Cardiac septum (tissue), 1 donor: ENCODE results near the gene UQCC5. TPM values are rescaled to one million over a fixed set of nuclear protein-coding genes. Genes with fewer than 3 reads are reported as not detected.
"Not testable (repeated sequence)": the region's sequence is repeated elsewhere in the genome, so short reads cannot be mapped to it uniquely, and the experiment has no call there.

Experiments
- DNase-seq: peaks from one replicate; pipeline ENCODE4 v3.0.0-alpha.2; 2020; ENCODE audit warnings: low spot score
- intact Hi-C: fragments of 100-400 bp; cut with DNase I; formaldehyde crosslinking; loops from one replicate; pipeline ENCODE4 v1.14.0; 2022
- total RNA-seq: library from RNA; stranded (reverse); fragmentation: NEBNext Ultra II Directional; extraction: Animal tissue kit (Norgen Biotek cat#: 25700); gene quantifications from one replicate; pipeline ENCODE4 v1.2.1, GENCODE V29; 2021
- donor health status: DM: no; HTN: no; CAD: no.

UQCC5 gene
- total RNA-seq, 1 donor from 2014 or later, result 52.9 TPM

DNA sequence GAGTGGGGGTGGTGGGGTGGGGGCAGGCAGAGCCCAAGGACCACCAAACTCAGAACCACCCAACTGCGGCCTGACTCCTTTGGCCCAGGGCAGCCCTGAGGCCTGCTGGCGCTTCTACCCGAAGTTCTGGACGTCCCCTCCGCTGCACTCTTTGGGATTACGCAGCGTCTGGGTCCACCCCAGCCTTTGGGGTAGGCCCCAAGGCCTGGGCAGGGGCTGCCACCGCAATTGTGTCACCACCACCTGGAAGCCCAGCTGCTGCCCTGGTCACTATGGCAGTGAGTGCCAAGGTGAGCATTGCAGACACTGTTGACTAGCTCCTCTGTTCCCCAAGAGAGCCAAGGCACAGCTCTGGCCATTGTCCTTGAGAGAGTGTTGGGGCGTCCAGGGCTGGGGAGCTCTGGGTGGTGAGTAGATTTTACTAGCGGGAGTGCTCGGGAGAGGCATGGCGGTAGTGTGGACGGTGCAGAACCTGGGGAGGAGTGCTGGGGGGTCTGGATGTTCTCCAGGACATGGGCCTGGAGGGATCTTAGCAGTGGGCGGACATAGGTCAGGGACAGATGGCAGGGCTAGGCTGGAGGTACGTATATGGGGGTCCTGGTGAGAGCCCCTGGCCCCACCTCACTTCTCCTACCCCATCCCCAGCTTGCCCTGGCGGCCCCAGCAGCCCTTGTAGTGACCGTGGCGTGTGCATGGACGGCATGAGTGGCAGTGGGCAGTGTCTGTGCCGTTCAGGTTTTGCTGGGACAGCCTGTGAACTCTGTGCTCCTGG lies 15.5 kb upstream of the UQCC5 start:
- intact Hi-C loops, result no loop called here
- no peak for DNase-seq

DNA sequence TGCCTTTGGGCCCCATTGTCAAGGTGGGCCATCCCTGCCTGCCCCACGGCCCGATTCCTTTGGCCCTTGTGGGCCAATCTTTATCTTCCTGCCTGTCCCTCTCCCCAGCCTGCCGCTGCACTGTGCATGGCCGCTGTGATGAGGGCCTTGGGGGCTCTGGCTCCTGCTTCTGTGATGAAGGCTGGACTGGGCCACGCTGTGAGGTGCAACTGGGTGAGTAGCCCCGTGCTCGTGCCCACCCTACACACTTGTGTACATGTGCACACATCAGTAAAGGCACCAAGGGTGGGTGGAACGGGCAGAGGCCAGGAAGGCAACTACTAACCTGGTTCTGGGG lies 14.9 kb upstream of the UQCC5 start:
- intact Hi-C loops, result no loop called here
- no peak for DNase-seq

DNA sequence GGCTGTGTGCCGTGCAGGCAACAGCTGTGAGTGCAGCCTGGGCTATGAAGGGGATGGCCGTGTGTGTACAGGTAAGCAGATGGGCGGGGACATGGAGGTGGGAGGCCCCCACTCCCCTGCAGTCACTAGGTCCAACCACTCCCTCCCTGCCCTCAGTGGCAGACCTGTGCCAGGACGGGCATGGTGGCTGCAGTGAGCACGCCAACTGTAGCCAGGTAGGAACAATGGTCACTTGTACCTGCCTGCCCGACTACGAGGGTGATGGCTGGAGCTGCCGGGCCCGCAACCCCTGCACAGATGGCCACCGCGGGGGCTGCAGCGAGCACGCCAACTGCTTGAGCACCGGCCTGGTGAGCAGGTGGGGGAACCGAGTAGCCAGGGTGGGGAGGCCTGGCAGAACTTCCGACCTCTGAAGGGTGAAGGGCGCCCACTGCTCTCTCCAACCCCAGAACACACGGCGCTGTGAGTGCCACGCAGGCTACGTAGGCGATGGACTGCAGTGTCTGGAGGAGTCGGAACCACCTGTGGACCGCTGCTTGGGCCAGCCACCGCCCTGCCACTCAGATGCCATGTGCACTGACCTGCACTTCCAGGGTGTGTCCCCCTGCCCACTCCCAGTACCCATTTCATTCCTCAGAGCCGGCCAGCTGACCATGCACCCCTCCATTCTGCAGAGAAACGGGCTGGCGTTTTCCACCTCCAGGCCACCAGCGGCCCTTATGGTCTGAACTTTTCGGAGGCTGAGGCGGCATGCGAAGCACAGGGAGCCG lies 14.3 kb upstream of the UQCC5 start:
- DNase-seq, result peak; percentile 67
- intact Hi-C loops, result no loop called here

DNA sequence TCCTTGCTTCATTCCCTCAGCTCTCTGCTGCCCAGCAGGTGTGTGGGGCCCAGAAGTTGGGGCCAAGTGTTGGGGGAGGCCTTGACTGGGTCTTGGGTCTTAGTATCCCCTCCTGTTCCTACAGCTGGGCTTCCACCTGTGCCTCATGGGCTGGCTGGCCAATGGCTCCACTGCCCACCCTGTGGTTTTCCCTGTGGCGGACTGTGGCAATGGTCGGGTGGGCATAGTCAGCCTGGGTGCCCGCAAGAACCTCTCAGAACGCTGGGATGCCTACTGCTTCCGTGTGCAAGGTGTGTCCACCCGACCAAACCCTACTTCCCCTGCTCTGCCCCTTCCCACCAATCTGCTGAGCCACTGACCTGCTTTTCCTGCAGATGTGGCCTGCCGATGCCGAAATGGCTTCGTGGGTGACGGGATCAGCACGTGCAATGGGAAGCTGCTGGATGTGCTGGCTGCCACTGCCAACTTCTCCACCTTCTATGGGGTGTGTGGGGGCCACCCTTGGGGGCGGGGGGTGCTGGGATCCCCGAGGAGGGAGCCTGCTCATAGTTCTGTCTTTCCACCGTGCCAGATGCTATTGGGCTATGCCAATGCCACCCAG lies 13.7 kb upstream of the UQCC5 start:
- intact Hi-C loops, result no loop called here
- peak; percentile 73 for DNase-seq

DNA sequence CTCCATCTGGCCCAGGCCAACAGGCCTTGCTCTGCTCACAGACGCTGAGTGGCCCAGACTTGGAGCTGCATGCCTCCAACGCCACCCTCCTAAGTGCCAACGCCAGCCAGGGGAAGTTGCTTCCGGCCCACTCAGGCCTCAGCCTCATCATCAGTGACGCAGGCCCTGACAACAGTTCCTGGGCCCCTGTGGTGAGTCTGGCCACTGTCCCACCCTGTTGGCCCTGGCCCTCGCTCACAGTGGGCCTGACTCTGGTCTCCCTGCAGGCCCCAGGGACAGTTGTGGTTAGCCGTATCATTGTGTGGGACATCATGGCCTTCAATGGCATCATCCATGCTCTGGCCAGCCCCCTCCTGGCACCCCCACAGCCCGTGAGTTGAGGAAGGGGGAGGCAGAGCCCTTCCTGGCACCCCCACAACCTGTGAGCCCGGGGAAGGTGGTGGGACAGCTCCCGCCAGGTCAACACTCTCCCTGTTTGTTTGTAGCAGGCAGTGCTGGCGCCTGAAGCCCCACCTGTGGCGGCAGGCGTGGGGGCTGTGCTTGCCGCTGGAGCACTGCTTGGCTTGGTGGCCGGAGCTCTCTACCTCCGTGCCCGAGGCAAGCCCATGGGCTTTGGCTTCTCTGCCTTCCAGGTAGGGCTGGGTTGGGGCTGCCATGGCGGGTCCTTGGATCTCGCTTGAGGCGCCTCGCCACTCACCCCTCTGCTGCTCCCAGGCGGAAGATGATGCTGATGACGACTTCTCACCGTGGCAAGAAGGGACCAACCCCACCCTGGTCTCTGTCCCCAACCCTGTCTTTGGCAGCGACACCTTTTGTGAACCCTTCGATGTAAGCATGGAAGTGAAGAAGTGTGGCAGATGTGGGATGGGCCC lies 12.8 kb upstream of the UQCC5 start:
- intact Hi-C loops, result no loop called here
- peak; percentile 70 for DNase-seq

DNA sequence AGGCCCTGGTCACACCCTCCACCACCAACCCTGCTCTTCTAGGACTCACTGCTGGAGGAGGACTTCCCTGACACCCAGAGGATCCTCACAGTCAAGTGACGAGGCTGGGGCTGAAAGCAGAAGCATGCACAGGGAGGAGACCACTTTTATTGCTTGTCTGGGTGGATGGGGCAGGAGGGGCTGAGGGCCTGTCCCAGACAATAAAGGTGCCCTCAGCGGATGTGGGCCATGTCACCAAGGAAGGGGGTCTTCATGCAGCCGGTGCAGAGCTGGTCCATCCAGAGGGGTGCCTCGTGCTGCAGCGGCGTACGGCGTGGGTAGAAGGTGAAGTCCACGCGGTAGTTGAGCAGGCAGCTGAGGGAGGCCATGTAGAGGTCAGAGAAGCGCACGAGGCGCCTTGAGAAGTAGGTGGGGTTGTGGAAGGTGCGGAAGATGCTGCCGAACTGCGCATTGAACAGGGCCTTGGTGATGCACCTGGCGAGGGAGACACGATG lies 12.1 kb upstream of the UQCC5 start:
- DNase-seq, result peak; percentile 74
- intact Hi-C loops, result no loop called here

DNA sequence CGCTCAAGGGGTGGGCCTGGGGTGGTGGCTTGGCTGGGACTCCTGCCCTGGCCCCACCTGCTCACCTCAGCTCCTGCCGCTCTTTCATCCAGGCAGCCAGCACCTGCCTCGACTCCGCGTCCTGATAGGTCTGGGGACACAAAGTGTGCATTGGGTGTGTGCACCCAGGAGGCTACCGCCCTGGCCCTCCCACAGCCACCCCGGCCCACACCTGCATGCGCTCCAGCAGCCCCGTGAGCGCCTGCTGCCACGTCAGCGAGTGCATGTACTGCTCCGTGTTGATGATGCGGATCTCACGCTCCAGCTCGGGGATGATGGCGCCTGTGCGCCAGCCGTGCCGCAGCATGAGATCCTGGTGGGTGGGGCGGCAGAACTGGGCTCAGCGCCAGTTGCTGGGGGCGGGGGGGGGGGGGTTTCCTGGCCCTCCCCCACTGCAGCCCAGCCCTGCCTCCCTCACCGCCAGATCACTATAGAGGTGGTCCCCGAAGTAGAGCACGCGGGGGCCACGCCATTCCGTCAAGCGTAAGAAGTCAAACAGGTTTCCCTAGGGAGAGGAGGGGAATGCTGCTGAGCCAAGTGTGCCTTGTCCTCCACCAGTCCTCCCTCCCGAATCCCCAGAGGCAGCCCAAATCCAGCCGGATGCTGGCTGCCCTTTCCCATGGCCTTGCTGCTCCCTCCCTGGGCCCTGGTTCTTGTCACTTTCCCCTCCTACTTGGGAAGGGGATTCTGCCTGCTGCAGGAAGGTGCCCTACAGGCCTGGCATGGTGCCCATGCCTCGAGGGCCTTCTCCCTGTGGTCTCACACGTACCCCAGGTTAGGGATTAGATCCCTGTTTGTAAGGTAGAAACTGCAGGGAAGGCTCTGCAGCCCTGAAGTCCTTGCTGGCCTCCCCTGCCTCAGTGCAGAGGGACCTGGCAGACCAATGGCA lies 11.4 kb upstream of the UQCC5 start:
- DNase-seq, result peak; percentile 86
- intact Hi-C loops, result no loop called here

DNA sequence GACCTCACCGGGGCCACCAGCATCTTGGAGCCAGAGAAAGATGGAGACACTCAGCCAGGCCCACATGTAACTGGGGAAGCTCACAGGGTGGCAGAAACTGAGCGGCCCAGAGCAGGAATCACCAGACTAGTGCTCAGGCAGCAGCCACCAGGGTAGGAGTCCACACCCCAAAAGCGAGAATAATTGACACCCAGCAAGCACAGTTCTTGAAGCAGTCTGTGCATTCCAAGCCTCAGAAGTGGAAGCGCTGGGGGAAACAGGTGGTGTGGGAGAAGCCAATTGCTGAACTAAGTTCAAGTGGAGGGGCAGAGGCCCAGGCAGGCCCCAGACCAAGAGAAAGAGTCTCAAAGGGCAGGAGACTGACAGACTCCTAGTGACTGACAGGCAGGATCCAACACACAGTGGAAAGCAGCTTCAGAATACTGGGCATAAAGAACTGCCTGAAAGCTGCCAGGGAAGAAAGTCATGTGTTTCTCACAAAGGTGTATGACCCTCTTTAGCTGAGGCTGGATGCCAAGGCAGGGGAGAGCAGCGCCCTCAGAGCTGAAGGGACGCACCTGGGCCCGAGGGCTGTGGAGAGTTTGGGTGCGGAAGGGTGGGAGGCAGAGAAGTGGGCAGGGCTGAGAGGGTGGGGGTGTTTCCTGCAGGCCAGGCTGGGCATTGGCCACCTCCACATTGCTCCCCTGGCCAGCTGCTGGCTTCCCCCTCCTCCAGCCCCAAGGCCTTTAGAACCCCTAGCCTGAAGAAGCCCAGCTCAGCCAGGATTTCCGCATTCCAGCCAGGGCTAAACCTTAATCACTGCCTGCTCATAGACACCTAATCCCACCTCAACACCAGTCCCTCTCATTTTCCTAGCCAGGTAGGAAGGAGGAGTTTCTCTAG lies 10.5 kb upstream of the UQCC5 start:
- intact Hi-C loops, result no loop called here
- DNase-seq, result peak; percentile 72

DNA sequence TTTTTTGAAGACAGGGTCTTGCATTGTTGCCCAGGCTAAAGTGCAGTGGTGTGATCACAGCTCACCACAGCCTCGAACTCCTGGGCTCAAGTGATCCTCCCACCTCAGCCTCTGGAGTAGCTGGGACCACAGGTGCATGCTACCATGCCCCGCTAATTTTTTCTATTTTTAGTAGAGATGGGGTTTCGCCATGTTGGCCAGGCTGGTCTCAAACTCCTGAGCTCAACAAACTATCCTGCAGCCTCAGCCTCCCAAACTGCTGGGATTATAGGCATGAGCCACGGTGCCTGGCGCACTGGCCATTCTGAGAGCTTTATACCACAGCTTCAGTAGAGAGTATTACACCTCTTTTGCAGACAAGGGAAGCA lies 9.8 kb upstream of the UQCC5 start:
- intact Hi-C loops, result not testable (repeated sequence)

DNA sequence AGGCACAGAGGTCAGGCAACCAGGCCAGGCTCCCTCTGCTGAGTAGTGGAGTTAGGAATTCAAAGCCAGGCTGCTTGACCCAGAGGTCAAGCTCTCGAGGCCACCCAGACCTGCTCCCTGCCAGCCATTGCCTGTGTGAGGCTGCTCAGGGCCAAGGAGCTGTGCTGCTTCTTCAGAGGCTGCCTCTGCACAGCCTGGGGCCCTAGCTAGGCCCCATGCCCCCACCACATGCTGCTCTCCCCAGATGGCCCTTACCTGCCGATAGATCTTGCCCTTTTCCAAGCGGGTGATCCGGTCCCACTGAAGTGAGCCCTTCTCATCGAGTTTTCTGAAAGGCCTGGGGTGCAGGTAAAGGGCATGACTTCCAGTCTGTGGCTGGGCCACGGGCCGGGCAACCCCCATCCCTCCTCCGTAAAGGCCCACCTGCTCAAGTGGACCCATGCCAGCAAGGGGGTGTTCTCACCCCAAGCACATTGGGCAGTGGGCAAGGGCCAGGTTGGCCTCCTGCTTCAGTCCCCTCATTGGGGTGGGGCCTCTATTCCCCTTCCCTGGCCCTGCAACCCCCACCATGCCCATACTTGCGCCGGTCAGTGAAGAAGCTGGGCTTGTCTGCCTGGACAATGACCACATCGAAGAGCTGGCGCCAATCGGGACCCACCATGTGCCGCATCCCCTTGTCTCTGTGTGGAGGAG lies 9.2 kb upstream of the UQCC5 start:
- intact Hi-C loops, result no loop called here
- DNase-seq, result peak; percentile 67

More for the DNA sequence above, 9.8 kb upstream of the UQCC5 start:
- not testable (repeated sequence) for DNase-seq

DNA sequence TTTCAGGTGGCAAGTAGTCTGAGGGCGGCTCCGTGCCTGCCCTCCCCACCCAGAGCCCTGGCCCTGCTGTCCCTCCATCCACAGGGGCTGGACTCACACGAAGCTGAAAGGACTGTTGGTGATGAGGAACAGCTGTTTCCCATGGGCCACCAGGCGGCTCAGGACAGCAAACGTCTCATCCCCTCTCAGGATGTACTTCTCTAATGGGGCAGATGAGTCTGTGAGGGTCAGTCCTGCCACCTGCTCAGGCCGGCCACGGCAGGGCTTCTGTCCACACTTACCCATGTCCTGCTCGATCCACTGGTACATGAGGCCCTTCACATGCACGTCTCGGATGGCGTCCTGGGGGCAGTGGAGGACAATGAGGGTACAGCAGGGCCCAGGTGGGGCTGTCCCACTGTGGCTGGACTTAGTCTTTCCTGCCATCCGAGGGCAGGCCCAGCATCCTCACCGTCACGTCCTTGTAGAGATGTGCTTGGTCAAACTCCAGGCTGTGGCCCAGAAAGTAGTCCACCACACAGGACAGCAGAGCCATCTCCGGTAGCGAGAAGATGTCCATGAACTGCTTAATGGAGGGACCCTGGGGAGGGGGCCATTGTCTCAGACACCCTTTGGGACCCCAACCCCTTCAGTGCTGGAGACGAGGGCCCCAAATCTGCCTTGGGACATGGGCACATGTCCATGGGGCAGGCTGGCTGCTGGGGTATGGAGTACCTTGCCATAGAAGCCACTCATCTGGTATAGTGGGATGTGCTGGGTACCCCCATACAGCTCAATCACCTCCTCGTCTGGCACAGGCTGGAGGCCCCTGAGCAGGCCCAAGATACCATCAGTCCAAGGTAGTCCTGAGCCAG lies 8.4 kb upstream of the UQCC5 start:
- DNase-seq, result peak; percentile 73
- intact Hi-C loops, result no loop called here

DNA sequence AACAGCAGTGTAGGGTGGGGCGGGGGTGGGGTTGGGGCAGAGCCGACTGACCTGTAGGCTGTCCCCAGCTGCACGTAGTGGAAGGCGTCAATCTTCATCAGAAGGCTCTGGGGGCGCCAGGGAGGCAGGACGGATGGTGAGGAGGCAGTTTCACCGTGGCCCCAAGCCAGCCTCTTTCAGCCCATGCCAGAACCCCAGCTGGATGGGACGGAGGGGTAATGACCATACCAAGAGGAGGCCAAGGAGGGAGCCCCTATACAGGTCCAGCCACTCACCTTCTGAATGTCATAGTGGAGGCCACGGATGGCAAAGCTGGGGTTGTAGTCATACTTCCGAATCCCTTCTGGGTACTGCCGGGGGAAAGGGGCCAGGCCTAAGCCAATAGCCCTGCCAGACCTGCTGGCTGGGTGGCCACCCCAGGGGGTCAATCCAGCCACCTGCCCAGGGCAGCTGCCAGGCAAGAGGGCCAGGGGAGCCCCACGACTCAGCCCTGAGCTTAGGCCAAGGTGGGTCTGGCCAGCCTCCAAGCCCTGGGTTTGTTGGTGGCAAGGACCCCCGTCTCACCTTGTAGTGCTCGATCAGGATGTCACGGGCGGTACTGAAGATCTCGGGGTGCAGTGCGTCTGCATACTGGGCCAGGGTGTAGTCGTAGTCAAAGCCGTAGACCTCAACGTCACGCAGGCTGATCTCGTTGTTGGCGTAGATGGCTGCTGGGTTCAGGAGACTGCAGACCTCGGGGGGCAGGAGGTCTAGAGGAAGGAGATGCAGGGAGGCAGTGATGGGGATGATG lies 7.6 kb upstream of the UQCC5 start:
- intact Hi-C loops, result no loop called here
- DNase-seq, result peak; percentile 69

DNA sequence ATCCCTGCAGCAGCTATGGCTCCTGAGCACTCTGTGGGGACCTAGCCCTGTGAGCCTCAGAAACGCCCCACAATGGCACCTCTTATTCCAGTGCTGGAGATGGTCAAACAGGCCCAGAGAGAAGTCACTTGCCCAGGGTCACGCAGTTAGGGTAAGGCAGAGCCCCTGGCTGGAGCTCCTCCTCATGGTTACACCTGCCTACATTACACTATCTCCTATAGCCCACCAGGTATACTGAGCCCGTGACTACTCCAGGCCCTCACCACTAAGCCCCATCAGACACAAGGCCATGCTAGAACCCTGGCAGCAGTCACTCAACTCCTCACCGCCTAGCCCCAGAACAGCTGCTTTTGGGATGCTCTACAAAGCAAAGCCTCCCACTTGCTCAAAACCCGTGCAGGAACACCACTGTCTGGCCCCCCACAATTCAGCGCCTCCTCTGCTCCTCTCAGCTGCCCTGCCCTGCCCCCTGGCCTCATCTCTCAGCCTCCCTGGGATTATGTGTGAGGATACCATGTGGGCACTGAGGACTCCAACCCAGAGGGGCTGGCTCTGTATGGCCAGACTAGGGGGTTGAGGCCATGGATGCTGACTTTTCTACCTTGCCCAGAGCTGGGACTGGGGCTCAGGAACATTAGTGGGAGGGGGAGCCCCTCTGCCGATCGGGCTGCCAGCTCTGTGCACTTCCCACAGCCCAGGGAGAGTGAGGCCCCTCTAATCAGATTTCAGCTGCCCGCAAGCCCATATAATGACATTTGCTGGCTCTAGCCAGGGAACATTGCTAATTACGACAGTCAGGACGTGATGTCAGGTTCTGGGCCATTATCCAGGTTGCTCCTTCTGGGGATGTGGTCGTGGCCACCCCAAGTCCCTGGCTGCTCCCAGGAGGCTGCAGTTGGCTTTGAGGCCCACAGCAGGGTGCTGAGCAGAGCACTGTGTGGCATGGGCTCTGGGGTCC lies 6.8 kb upstream of the UQCC5 start:
- intact Hi-C loops, result loop anchor here (2.0 to 10.0 kb wide), 2 partner anchors 47 to 635 kb away; partner anchors contain the start of gene PRKCD
- peak; percentile 74 for DNase-seq
